NCI-H510A (cell line): Measurements from ENCODE around the gene CREB3L2.
"Not testable (repeated sequence)": the region's sequence is repeated elsewhere in the genome, so short reads cannot be mapped to it uniquely, and the experiment has no call there.

Source experiments
- DNase-seq: peaks from one replicate; lab custom pipeline; 2025; lab: John Stamatoyannopoulos, UW

CREB3L2 gene, protein sequence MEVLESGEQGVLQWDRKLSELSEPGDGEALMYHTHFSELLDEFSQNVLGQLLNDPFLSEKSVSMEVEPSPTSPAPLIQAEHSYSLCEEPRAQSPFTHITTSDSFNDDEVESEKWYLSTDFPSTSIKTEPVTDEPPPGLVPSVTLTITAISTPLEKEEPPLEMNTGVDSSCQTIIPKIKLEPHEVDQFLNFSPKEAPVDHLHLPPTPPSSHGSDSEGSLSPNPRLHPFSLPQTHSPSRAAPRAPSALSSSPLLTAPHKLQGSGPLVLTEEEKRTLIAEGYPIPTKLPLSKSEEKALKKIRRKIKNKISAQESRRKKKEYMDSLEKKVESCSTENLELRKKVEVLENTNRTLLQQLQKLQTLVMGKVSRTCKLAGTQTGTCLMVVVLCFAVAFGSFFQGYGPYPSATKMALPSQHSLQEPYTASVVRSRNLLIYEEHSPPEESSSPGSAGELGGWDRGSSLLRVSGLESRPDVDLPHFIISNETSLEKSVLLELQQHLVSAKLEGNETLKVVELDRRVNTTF

DNA sequence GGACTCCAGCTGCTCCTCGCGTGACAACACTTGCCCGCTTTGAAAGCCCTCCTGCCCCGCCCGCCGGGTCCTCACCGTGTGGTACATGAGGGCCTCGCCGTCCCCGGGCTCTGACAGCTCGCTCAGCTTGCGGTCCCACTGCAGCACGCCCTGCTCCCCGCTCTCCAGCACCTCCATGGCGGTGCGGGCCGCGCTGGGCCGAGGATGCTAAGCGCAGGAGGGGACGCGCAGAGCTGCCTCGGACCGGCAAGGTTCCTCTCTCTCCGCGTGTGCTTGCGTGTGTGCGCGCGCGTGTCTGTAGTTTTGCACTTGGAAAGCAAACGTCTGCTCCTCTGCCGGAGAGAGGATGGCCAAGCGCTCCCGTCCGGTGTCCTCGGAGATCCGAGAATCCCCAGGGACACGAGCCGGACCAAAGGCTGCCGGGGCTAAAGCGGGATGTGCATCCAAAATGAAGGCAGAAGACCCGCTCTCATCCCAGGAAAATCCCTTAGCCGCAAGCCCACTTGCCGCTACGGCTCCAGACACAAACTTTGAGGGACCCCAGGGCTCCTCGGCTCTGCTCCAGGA lies at the start of gene CREB3L2:
Gene CREB3L2, minus strand, starts transcription at position 558 of the 567 bp plus-strand sequence. Its CDS starts 381 bp downstream, at position 177.
- DNase-seq, result no peak

DNA sequence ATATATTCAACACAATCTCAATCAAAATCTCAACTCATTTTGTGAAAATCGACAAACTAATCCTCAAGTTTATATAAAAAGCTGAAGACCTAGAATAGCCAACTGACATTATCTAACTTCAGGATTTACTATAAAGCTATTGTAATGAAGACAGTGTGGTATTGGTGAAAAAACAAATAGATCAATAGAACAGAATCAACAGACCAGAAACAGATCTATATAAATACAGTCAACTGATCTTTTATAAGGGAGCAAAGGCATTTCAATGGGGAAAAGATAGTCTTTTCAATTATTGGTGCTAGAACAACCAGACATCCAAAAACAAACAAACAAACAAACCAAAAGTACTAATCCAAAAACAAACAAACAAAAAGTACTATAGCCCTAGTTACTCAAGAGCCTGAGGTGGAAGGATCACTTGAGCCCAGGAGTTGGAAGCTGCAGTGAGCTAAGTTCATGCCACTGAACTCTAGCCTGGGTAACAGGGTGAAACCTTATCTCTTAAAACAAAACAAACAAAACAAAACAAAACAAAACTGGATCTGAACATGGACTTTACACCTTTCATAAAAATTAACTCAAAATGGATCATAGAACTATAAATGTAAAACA lies 47.7 kb upstream of the CREB3L2 start:
- DNase-seq, result no peak

DNA sequence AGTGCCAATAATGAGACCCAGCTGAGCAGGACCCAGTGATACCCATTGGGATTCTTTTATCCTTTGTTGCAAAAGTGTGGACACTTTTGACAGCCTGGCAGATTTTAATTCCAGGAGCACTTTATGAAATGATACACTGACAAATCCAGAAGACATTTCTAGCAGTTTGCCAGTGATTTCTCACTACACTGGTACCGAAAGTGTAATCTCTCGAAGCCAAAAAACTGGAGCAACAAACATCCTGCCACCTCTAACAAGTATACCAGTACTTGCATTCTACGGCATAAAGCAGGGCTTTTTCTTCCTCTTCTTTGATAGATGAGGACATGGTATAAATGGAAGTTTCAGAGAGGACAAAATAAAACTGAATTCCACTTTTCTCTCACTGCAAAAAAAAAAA lies 46.0 kb upstream of the CREB3L2 start:
- no peak for DNase-seq

DNA sequence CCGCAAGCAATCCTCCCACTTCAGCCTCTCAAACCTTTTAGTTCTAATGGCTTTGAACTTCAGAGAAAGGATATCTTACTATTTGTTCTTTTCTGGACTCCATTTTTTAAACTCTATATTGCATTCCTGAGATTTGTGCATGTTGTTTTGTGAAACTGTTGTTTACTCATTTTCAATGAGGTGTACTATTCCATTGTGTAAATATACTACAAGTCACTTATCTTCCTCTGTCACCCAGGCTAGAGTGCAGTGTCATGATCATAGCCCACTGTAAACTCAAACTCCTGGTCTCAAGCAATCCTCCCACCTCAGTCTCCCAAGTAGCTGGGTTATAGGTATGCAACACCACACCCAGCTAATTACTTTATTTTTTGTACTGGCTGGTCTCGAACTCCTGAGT lies 43.0 kb upstream of the CREB3L2 start:
- DNase-seq, result no peak

DNA sequence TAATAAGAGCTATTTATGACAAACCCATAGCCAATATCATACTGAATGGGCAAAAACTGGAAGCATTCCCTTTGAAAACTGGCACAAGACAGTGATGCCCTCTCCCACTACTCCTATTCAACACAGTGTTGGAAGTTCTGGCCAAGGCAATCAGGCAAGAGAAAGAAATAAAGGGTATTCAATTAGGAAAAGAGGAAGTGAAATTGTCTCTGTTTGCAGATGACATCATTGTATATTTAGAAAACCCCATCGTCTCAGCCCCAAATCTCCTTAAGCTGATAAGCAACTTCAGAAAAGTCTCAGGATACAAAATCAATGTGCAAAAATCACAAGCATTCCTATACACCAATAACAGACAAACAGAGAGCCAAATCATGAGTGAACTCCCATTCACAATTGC lies 38.2 kb upstream of the CREB3L2 start:
- DNase-seq, result not testable (repeated sequence)

DNA sequence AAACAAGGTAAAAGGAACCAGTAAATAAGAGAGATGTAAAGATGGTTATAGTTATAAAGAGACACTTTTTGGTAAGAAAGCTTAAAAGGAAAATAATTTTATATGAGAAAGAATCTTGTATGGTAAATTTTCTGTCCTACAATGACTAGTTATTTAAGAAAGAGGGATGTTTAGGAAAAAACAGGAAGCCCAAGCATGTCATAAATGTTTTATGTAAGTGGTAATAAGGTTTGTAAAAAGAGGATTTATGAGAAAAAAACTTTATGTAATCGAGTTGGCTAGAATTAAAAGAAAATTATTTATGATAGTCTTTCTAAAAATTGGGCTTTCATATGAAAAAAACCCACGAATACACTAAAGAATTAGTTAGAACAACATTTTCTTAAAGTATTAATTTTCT lies 34.2 kb upstream of the CREB3L2 start:
- DNase-seq, result no peak

DNA sequence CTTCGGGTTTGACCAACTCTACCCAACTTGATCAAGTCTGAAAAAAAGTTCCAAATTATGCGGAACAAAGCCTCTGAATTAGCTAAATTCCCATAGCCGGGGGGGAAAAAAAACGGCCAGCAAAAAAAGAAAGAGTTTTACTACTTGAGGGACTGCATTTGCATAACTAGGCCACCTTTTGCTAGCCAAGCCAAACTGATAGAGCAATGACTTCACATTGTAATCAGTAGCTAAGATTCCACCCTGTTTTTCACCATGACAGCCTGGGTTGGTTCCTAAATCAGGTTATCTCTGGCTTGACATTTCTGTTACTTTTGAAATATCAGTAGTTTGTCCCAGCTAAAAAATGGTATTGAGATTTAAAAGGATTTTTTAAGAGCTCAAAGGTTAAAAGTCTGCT lies 31.4 kb upstream of the CREB3L2 start:
- DNase-seq, result no peak

DNA sequence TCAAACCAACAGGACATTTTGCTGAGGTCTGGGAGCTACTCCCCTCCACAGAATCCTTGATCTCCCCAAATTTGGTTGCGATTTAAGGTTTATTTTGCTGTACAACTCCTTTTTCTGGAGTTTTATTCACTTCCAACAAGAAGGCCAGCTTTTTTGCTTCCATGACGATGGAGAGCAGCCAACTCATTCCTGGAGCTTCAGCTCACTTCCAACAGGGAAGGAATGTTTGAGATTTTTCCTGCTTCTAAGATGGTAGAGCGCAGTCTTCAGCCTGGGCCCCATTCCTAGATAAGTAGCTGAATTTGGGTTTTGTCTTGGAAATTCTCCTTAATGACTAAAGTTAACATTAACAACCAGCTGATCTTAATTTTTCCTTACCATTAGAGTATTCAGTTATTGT lies 30.9 kb upstream of the CREB3L2 start:
- no peak for DNase-seq

DNA sequence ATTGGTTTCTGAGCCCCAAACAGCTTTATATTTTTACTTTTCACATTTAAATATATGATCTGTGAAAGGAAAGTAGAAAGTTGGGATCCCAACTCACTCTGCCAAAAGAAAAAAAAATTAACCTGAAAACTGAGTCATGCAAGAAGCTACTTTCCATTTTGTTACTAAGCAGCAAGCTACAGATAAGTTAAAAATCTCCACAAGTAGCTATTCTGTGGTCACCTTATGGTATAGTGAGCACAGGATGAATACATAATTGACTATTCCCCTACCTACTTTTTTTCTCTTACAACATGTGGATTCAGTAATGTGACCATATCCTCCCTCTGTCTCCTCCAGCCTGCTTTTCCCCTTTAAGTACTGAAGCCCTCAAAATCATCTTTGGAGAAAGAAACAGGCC lies 30.3 kb upstream of the CREB3L2 start:
- no peak for DNase-seq

DNA sequence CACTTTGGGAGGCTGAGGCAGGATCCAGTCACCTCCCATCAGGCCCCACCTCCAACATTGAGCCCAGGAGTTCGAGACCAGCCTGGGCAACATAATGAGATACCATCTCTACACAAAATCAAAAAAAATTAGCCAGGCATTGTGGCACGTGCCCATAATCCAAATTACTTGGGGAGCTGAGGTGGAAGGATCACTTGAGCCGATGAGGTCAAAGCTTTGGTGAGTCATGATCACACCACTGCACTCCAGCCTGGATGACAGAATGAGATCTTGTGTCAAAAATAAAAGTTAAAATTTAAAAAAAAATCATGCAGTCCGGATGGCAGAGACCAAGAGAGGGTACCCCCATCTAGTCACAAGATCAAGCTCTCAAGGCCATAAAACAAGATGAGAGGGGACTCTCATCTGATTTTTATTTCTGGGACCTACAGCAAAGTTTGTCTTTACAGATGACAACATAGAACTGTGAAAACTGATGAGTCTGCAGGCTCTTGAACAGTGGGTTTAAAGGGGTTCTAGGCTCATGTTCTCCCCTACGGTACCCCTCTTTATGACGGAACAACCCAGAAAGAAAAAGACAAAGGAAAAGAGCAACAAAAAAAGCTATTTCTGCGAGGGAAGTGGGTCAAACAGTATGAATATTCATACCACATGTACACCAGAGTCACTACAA lies 28.9 kb upstream of the CREB3L2 start:
- DNase-seq, result no peak

DNA sequence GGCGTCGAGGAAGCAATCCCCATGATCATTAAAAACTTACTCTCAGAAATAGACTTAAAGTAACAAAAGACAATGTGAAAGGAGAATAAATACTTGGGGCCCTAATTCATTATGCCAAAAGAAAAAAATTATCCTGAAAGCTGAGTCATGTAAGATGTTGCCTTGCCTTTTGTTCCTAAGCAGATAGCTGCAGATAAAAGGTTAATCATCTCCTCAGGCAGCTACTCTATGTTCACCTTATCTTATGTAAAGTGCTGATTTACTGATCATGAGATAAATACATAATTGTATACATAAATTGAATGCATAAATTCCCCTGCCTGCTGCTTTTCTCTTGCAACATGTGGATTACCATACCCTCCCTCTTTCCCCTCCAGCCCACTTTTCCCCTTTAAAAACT lies 28.1 kb upstream of the CREB3L2 start:
- no peak for DNase-seq

DNA sequence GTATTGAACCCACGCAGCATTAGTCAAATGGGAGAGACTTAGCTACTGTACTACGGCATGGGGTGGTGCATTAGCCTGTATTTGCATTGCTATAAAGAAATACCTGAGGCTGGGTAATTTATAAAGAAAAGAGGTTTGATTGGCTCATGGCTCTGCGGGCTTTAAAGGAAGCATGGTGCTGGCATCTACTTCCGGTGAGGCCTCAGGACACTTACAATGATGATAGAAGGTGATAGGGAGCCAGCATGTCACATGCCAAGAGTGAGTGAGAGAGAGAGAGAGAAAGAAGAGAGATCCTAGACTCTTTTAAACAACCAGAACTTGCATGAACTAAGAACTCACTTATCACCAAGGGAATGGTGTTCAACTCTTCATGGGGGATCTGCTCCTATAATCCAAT lies 27.2 kb upstream of the CREB3L2 start:
- no peak for DNase-seq

DNA sequence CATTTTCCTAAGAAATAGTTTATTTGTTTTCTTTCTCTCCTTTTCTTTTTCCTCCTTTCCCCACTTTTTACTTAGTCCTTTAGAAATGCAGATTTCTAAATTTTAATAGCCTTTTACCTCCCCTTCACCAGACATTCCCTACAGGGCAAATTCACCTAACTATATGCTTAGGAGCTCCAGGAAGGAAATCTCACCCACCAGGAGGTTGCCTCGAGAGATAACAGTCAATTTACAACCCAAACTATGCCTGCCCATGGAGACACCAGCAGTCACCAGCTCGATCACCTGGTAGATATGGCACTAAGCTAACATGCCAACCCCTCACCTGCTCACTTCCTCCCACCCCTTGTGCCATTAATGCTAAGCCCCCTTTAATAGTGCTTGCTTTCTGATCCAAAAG lies 25.2 kb upstream of the CREB3L2 start:
- no peak for DNase-seq

DNA sequence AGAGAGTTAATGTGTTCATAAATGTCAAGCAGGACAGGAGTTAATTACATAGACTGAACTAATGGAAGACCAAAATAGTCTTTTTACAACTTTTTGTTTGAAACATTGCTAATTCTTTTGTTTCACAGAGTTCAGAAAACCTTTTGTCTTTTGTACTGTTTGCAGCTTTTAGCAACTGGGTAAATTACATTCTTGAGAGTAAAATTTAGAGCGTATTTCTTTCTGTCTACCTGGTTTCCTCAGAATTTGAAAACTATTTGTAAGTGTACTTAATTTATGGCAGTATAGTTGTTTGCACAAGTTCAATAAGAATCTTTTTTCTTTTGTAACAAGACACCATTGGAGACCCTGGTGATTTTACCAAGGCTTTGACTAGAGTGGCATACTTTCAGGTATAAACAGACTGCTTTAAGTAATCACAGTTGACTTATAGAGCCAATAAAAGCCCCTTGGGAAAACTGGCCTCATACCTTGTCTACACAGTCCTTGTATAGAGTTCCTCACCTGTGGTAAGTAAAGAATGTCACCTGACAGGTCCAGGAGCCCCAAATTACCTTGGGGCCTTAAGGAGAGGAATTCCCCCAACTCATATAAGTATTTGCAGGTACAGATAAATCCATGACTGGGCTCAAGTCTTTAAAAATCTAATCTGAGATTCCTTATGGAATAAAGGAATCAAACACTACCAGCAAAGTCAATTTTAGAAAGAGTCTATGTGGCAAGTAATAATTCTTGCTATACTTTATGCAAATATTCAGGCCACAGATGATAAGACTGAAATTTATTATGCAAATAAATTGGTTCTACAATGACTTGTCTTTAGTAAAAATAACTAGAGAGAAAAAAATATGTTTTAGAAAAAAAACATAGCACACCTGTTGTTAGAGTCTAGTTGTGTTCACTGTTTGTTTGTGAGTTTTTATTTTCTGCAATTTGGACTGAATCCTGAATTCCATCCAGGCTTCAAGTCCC lies 23.6 kb upstream of the CREB3L2 start:
- DNase-seq, result no peak

DNA sequence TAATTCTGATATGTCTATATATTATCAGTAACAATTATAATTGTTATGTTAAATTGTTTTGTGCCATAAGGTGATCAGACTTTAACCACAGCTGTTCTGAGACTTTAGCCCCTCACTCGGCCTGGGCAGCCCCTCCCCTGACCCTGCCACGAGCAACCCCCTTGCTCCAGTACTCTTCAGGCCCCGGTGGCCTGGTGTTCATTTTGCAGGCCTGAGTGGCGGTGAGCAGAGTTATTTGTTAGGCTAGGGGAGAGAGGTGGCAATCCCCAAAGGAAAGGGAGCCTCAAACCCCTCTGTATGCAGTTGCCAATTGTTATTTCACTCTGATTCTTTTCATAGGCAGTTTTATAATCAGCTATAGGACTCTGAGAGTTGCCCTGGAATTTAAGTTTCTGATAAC lies 22.9 kb upstream of the CREB3L2 start:
- DNase-seq, result no peak

DNA sequence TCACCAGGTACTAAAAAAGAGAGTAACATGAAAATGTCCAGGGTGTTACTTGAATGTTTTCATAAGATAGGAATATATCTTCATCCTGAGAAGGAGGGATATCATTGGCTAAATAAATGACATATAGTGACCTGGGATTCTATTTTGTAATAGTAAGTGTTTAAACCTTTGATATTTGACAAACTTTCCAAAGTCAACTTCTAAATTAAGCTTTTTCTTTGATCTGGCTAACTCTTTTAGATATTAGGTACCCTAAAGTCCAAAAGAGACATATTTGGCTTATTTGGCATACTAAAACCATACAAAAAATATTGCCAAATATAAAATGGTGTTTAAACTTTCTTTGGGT lies 22.4 kb upstream of the CREB3L2 start:
- no peak for DNase-seq

DNA sequence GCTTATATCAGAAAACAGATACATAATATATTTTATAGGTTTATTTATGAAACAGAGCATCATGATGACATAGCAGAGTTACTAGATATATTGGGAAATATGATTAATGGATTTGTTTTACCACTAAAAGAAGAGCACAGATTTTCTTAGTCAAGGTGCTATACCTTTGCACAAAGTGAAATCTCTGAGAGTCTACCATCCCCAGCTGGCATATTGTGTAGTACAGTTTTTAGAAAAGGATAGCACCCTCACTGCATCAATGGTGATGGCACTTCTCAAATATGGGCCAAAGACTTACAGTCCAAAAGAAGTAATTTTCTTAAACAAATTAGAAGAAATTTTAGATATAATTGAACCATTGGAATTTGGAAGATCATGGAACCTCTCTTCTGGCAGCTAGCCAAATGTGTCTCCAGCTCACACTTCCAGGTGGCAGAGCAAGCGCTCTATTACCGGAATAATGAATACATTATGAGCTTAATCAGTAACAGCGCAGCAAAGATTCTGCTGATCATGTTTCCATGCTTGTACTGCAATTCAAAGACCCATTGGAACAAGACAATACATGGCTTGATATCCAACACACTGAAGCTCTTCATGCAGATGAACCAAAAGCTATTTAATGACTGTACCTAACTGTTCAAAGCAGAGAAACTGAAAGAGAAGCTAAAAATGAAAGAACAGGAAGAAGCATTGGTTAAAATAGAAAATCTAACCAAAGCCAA lies 21.9 kb upstream of the CREB3L2 start:
- no peak for DNase-seq

DNA sequence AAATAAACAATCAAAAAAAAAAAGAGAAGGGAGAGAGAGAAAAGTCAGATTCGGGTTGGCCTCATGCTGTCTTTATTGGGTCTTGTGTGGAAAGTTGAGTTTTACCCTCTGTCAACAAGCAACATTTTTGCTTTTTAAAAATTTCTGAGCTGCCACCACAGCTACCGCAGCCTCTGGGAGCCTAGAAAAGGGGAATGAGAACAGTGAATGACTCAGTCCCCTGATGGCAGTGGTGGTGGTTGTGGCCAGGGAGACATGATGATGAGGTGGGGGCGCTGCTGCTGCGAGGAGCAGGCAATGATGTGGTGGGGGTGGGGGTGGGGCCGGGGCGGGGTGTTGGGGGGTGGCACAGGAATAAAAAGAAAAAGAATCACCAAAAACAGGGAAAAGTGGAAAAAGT lies 20.0 kb upstream of the CREB3L2 start:
- no peak for DNase-seq

DNA sequence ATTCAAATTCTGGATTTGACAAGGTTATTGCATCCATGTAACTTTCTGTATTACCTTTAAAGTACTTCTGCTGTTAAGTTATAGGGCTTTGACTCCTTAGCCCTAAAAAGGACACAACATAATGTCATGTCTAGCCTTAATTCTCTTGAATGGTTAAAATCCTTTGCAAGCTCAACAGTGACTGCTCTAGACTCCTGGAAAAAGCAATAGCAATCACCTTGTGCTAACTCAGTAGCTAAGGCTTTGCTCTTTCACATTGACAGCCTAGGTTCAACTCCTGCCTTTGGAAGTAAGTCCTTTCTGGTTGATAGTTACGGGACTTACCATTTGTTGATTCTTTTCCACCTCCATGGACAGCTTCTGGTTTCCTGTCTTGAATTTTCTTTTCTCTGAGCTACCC lies 16.1 kb upstream of the CREB3L2 start:
- no peak for DNase-seq

DNA sequence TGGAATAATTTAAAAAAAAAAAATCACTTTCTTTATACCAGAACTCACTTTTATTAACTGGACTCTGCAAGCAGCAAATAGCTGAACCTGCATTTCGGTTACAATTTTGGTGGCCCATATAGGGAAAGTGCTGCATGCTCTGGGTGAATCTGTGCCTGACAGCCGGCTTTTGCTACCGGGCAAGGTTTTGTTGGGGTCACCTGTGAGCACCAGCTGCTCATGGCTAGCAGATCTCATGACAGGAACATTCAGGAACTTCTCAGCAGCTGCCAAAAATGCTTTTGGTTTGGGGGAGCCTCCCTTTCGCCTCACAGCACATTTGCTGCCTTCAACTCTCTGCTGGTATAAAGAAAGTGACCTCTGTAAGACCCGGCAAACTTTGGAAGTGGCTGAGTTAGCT lies 13.2 kb upstream of the CREB3L2 start:
- no peak for DNase-seq

DNA sequence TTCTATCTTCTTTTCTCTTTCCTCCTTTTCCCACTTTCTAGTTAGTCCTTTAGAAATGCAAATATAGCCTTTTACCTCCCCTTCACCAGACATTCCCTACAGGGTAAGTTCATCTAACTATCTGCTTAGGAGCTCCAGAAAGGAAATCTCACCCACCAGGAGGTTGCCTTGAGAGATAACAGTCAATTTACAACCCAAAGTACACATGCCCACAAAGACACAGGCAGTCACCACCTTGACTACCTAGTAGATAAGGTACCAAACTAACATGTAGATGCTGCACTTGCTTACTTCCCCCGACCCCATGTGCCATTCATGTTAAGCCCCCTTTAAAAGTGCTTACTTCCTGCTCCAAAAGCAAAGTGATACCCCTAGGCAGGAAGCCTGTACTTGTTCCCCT lies 12.8 kb upstream of the CREB3L2 start:
- DNase-seq, result no peak
